ENCODE measurements around the gene ZBTB22.
A peak's percentile ranks its signal among the peaks of the same experiment; 100 is the strongest.

Gene ZBTB22

DNA sequence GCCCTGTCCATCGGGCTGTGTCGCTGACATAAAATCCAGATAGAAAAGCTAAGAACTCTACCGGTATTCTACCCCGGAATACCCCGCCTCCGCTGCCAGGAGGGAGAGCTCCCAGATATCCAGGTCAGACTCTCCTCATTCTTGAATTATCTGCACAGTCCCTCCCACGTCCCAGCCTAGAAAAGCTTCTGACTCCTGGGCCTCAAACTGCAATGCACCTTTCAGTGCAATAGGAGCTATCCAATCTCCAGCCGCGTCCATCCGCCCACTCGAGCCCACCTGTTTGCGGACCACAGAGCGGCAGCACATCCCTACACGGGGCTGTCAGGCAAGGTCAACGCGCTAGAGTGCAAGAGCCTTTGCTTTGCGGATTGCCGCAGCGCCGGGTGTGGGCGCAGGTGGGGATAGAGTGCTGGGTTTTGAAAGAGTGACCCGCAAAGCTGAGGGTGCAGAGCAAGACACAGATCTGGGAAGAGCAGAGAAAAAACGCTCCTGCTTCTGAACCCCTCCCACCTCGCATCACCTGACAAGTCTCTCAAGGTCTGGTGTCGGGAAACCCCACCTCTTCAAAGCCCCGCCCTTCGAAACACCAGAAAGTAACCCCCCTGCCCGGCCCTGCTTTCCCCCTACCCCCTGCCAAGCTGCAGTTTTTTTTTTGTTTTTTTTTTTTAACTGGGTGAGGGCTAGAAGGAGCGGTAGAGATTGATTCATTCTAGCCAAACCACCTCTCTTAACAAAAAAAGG lies 5.0 kb downstream of the ZBTB22 start:
- 8% methylated on average over 21 of the region's 29 CpGs for WGBS
- peak overlapping the region; percentile 53 for H3K27ac ChIP-seq (ENCODE audit: low read length, poor library complexity, severe bottlenecking)
- no peak overlapping the region for H2AK5ac ChIP-seq (ENCODE audit: low read length, severe bottlenecking)
- DNase-seq, result peak; percentile 84
- peak overlapping the region; percentile 54 for H4K91ac ChIP-seq (ENCODE audit: low read length)
- H2BK12ac ChIP-seq (ENCODE audit: low read length in 2 of 2), result no peak overlapping the region
- H3K4ac ChIP-seq (ENCODE audit: low read depth in 1 of 2, low read length in 2 of 2), result peak overlapping the region in 1 of 2 experiments; percentile 54
- H2BK15ac ChIP-seq (ENCODE audit: low read depth, poor library complexity, severe bottlenecking), result no peak overlapping the region
- peak overlapping the region; percentile 16 to 85 for H3K18ac ChIP-seq (ENCODE audit: low read depth in 1 of 2, low read length in 2 of 2)
- H4K8ac ChIP-seq (ENCODE audit: low read length), result peak overlapping the region; percentile 40
- H3K14ac ChIP-seq (ENCODE audit: low read length in 2 of 2), result peak overlapping the region in 1 of 2 experiments; percentile 95
- no peak overlapping the region for H2AFZ ChIP-seq (ENCODE audit: low read depth, low read length)
- H3K4me3 ChIP-seq (ENCODE audit: insufficient read depth in 1 of 2, low read depth in 1 of 2, low read length in 2 of 2), result peak overlapping the region; percentile 73 to 100
- no peaks in the 10 kb centered on the region for H3K9me3 ChIP-seq (ENCODE audit: control insufficient read depth, low read length)
- H3K9ac ChIP-seq (ENCODE audit: low read length), result peak overlapping the region; percentile 100
- no peaks in the 10 kb centered on the region for H3K27me3 ChIP-seq (ENCODE audit: control insufficient read depth in 1 of 2, insufficient read depth in 1 of 2, low read length in 2 of 2)
- peaks cover 24 to 35% of the 10 kb centered on the region in 2 experiments for H3K36me3 ChIP-seq (ENCODE audit: control insufficient read depth in 1 of 2, insufficient read depth in 2 of 2, low read depth in 1 of 2, low read length in 2 of 2)
- peaks cover 17% of the 10 kb centered on the region for H3K79me1 ChIP-seq (replicated peaks; ENCODE audit: low read length, poor library complexity, severe bottlenecking)
- peaks cover 29% of the 10 kb centered on the region for H3K4me1 ChIP-seq (ENCODE audit: control insufficient read depth, insufficient read depth, low read depth, low read length)
- H3K23ac ChIP-seq (ENCODE audit: low read length in 2 of 2), result peak overlapping the region in 1 of 2 experiments; percentile 84
- H3K4me2 ChIP-seq (ENCODE audit: low read length, poor library complexity, severe bottlenecking), result peak overlapping the region; percentile 98
- H2BK5ac ChIP-seq (ENCODE audit: low read depth, low read length, poor library complexity, severe bottlenecking), result no peak overlapping the region
- H2BK120ac ChIP-seq (ENCODE audit: low read depth, low read length), result peak overlapping the region; percentile 45

DNA sequence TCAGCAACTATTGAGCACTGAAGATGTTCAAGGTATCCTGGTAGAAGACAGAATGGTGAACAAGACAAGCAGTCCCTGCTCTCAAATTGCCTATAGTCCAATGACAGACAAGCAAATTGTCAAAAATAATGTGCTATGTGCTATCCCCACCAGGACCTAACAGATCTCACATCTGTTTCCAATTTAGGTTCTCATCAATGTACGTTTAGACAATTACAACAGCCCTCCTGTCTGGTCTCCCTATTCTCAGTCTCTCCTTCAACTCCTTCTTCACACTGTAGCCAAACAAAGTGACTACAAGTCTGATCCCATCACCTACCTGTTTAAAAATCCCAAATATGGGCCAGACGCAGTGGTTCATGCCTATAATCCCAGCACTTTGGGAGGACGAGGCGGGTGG lies 11.2 kb downstream of the ZBTB22 start:
- no peak overlapping the region for H3K18ac ChIP-seq (ENCODE audit: low read depth in 1 of 2, low read length in 2 of 2)
- no peak overlapping the region for H3K4me2 ChIP-seq (ENCODE audit: low read length, poor library complexity, severe bottlenecking)
- H3K79me1 ChIP-seq (replicated peaks; ENCODE audit: low read length, poor library complexity, severe bottlenecking), result peaks cover 23% of the 10 kb centered on the region
- H3K9me3 ChIP-seq (ENCODE audit: control insufficient read depth, low read length), result no peaks in the 10 kb centered on the region
- H2AK5ac ChIP-seq (ENCODE audit: low read length, severe bottlenecking), result no peak overlapping the region
- H2BK5ac ChIP-seq (ENCODE audit: low read depth, low read length, poor library complexity, severe bottlenecking), result no peak overlapping the region
- no peak for DNase-seq
- no peak overlapping the region for H2AFZ ChIP-seq (ENCODE audit: low read depth, low read length)
- no peak overlapping the region for H2BK120ac ChIP-seq (ENCODE audit: low read depth, low read length)
- no peak overlapping the region for H3K14ac ChIP-seq (ENCODE audit: low read length in 2 of 2)
- no peak overlapping the region for H3K4me3 ChIP-seq (ENCODE audit: insufficient read depth in 1 of 2, low read depth in 1 of 2, low read length in 2 of 2)
- no peak overlapping the region for H3K9ac ChIP-seq (ENCODE audit: low read length)
- H4K8ac ChIP-seq (ENCODE audit: low read length), result no peak overlapping the region
- no peak overlapping the region for H3K23ac ChIP-seq (ENCODE audit: low read length in 2 of 2)
- H3K27me3 ChIP-seq (ENCODE audit: control insufficient read depth in 1 of 2, insufficient read depth in 1 of 2, low read length in 2 of 2), result no peaks in the 10 kb centered on the region
- peaks cover 35 to 65% of the 10 kb centered on the region in 2 experiments for H3K36me3 ChIP-seq (ENCODE audit: control insufficient read depth in 1 of 2, insufficient read depth in 2 of 2, low read depth in 1 of 2, low read length in 2 of 2)
- no peak overlapping the region for H2BK15ac ChIP-seq (ENCODE audit: low read depth, poor library complexity, severe bottlenecking)
- no peak overlapping the region for H2BK12ac ChIP-seq (ENCODE audit: low read length in 2 of 2)
- no peaks in the 10 kb centered on the region for H3K4me1 ChIP-seq (ENCODE audit: control insufficient read depth, insufficient read depth, low read depth, low read length)
- H4K91ac ChIP-seq (ENCODE audit: low read length), result no peak overlapping the region
- H3K27ac ChIP-seq (ENCODE audit: low read length, poor library complexity, severe bottlenecking), result no peak overlapping the region
- 81% methylated on average over 4 of the region's 4 CpGs for WGBS
- no peak overlapping the region for H3K4ac ChIP-seq (ENCODE audit: low read depth in 1 of 2, low read length in 2 of 2)

DNA sequence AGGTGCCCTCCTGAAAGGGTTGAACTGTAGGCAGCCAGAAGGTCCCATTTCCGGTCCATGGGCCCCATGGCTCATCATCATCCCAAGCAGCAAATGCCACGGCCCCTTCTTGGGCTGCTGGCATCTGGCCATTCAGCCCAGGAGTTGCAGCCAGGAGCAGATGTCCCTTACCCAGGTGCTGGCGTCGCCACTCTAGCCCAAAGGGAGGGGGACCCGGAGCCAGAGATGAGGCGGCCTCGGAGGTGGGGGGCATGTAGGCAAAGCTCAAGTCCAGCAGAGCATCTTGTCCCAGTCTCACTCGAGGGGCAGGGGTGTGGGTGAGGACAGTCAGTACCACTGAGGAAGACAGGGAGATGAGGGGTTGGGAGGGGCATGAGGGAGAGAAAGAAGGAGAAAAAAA lies 12.5 kb downstream of the ZBTB22 start:
- no peak overlapping the region for H3K4ac ChIP-seq (ENCODE audit: low read depth in 1 of 2, low read length in 2 of 2)
- H2BK12ac ChIP-seq (ENCODE audit: low read length in 2 of 2), result no peak overlapping the region
- peaks cover 23% of the 10 kb centered on the region for H3K79me1 ChIP-seq (replicated peaks; ENCODE audit: low read length, poor library complexity, severe bottlenecking)
- WGBS, result 90% methylated on average over 8 of the region's 8 CpGs
- H3K23ac ChIP-seq (ENCODE audit: low read length in 2 of 2), result no peak overlapping the region
- no peak for DNase-seq
- H3K4me1 ChIP-seq (ENCODE audit: control insufficient read depth, insufficient read depth, low read depth, low read length), result peaks cover 2% of the 10 kb centered on the region
- no peak overlapping the region for H2AFZ ChIP-seq (ENCODE audit: low read depth, low read length)
- H3K9me3 ChIP-seq (ENCODE audit: control insufficient read depth, low read length), result no peaks in the 10 kb centered on the region
- no peak overlapping the region for H2AK5ac ChIP-seq (ENCODE audit: low read length, severe bottlenecking)
- H3K4me2 ChIP-seq (ENCODE audit: low read length, poor library complexity, severe bottlenecking), result no peak overlapping the region
- no peak overlapping the region for H2BK5ac ChIP-seq (ENCODE audit: low read depth, low read length, poor library complexity, severe bottlenecking)
- no peak overlapping the region for H3K9ac ChIP-seq (ENCODE audit: low read length)
- no peak overlapping the region for H4K8ac ChIP-seq (ENCODE audit: low read length)
- H3K4me3 ChIP-seq (ENCODE audit: insufficient read depth in 1 of 2, low read depth in 1 of 2, low read length in 2 of 2), result no peak overlapping the region
- H4K91ac ChIP-seq (ENCODE audit: low read length), result no peak overlapping the region
- H2BK15ac ChIP-seq (ENCODE audit: low read depth, poor library complexity, severe bottlenecking), result no peak overlapping the region
- no peak overlapping the region for H3K27ac ChIP-seq (ENCODE audit: low read length, poor library complexity, severe bottlenecking)
- H3K14ac ChIP-seq (ENCODE audit: low read length in 2 of 2), result no peak overlapping the region
- no peaks in the 10 kb centered on the region for H3K27me3 ChIP-seq (ENCODE audit: control insufficient read depth in 1 of 2, insufficient read depth in 1 of 2, low read length in 2 of 2)
- H3K18ac ChIP-seq (ENCODE audit: low read depth in 1 of 2, low read length in 2 of 2), result no peak overlapping the region
- peaks cover 29 to 61% of the 10 kb centered on the region in 2 experiments for H3K36me3 ChIP-seq (ENCODE audit: control insufficient read depth in 1 of 2, insufficient read depth in 2 of 2, low read depth in 1 of 2, low read length in 2 of 2)
- H2BK120ac ChIP-seq (ENCODE audit: low read depth, low read length), result no peak overlapping the region

DNA sequence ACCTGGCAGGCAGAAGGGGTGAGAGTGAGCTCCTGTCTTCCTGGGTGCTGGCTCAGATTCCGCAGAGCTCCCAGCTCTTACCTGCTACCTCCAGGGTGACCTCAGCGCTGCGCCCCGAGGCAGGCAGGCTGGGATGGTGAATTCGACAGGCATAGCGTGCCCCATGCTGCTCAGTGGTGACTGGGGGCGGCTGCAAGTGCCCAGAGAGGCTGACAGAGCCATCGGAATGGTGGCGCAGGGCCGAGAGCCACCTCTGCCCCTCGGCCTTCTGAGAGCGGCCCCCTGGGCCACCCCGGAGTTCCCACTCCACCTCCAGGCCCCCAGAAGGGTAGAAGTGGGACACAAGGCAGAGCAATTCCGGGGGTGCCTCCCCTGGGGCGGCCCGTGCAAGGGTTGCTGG lies 13.3 kb downstream of the ZBTB22 start:
- H2BK15ac ChIP-seq (ENCODE audit: low read depth, poor library complexity, severe bottlenecking), result no peak overlapping the region
- H3K4me2 ChIP-seq (ENCODE audit: low read length, poor library complexity, severe bottlenecking), result no peak overlapping the region
- H4K8ac ChIP-seq (ENCODE audit: low read length), result no peak overlapping the region
- H3K79me1 ChIP-seq (replicated peaks; ENCODE audit: low read length, poor library complexity, severe bottlenecking), result peaks cover 23% of the 10 kb centered on the region
- no peak overlapping the region for H3K14ac ChIP-seq (ENCODE audit: low read length in 2 of 2)
- WGBS, result 98% methylated on average over 16 of the region's 16 CpGs
- no peak overlapping the region for H2AK5ac ChIP-seq (ENCODE audit: low read length, severe bottlenecking)
- no peak overlapping the region for H3K4ac ChIP-seq (ENCODE audit: low read depth in 1 of 2, low read length in 2 of 2)
- no peak overlapping the region for H2BK12ac ChIP-seq (ENCODE audit: low read length in 2 of 2)
- H3K9ac ChIP-seq (ENCODE audit: low read length), result no peak overlapping the region
- H3K27ac ChIP-seq (ENCODE audit: low read length, poor library complexity, severe bottlenecking), result no peak overlapping the region
- H2BK120ac ChIP-seq (ENCODE audit: low read depth, low read length), result no peak overlapping the region
- no peak overlapping the region for H3K18ac ChIP-seq (ENCODE audit: low read depth in 1 of 2, low read length in 2 of 2)
- no peak for DNase-seq
- H3K4me3 ChIP-seq (ENCODE audit: insufficient read depth in 1 of 2, low read depth in 1 of 2, low read length in 2 of 2), result no peak overlapping the region
- no peak overlapping the region for H2AFZ ChIP-seq (ENCODE audit: low read depth, low read length)
- H3K23ac ChIP-seq (ENCODE audit: low read length in 2 of 2), result no peak overlapping the region
- H3K4me1 ChIP-seq (ENCODE audit: control insufficient read depth, insufficient read depth, low read depth, low read length), result peaks cover 5% of the 10 kb centered on the region
- no peak overlapping the region for H2BK5ac ChIP-seq (ENCODE audit: low read depth, low read length, poor library complexity, severe bottlenecking)
- no peak overlapping the region for H4K91ac ChIP-seq (ENCODE audit: low read length)
- H3K9me3 ChIP-seq (ENCODE audit: control insufficient read depth, low read length), result no peaks in the 10 kb centered on the region
- H3K27me3 ChIP-seq (ENCODE audit: control insufficient read depth in 1 of 2, insufficient read depth in 1 of 2, low read length in 2 of 2), result no peaks in the 10 kb centered on the region
- H3K36me3 ChIP-seq (ENCODE audit: control insufficient read depth in 1 of 2, insufficient read depth in 2 of 2, low read depth in 1 of 2, low read length in 2 of 2), result peaks cover 29 to 58% of the 10 kb centered on the region in 2 experiments

All from mesenchymal stem cell (in vitro differentiated cells and primary cell).